Endometrial microvascular endothelial cells (primary cell): ENCODE data around the gene ANTXRL. TPM values are rescaled to one million over a fixed set of nuclear protein-coding genes. Genes with fewer than 3 reads are reported as not detected.
"Not testable (repeated sequence)": the region's sequence is repeated elsewhere in the genome, so short reads cannot be mapped to it uniquely, and the experiment has no call there.

Source experiments
- in situ Hi-C: cut with HindIII; loops from 2 replicates; pipeline ENCODE4 v1.10.0; 2017; ENCODE audit warnings: low sequenced_read_pairs, low pct_unique_long_range_greater_than_20kb; ENCODE audit errors: inconsistent ontology term
- total RNA-seq: library from RNA; depleted of rRNA; stranded (reverse); fragments of >200 nt; gene quantifications from one replicate; pipeline ENCODE4 v1.2.3, GENCODE V29; 2015; ENCODE audit errors: inconsistent ontology term

ANTXRL gene
- total RNA-seq, 1 donor from 2014 or later: not detected

GRCh38 chr10:46377022-46377421 lies 90.2 kb downstream of the ANTXRL start:
- in situ Hi-C loops: not testable (repeated sequence)

- in situ Hi-C loops: not testable (repeated sequence)
Measured at GRCh38 chr10:46377651-46378050, 90.9 kb downstream of the ANTXRL start.

GRCh38 chr10:46378108-46378507 lies 91.3 kb downstream of the ANTXRL start:
- in situ Hi-C loops: not testable (repeated sequence)

- in situ Hi-C loops: not testable (repeated sequence)
Measured at GRCh38 chr10:46379233-46379848, 92.5 kb downstream of the ANTXRL start.

Other genes with a start within 250 kb of the ANTXRL start
- gene MSMB, start 240.7 kb upstream of the ANTXRL start, total RNA-seq: not detected
- not detected for gene ANXA8L1, start 88.8 kb downstream of the ANTXRL start, total RNA-seq
- not detected for gene NPY4R, start 179.0 kb downstream of the ANTXRL start, total RNA-seq